NCI-H82 treated with DMSO at 0.1 percent for 48 hours (cell line): ENCODE measurements around the gene DEF6.

ENCODE experiments used
- DNase-seq: peaks from one replicate; lab custom pipeline; 2025; ENCODE audit not compliant: unreplicated experiment; lab: John Stamatoyannopoulos, UW

Gene DEF6

DNA sequence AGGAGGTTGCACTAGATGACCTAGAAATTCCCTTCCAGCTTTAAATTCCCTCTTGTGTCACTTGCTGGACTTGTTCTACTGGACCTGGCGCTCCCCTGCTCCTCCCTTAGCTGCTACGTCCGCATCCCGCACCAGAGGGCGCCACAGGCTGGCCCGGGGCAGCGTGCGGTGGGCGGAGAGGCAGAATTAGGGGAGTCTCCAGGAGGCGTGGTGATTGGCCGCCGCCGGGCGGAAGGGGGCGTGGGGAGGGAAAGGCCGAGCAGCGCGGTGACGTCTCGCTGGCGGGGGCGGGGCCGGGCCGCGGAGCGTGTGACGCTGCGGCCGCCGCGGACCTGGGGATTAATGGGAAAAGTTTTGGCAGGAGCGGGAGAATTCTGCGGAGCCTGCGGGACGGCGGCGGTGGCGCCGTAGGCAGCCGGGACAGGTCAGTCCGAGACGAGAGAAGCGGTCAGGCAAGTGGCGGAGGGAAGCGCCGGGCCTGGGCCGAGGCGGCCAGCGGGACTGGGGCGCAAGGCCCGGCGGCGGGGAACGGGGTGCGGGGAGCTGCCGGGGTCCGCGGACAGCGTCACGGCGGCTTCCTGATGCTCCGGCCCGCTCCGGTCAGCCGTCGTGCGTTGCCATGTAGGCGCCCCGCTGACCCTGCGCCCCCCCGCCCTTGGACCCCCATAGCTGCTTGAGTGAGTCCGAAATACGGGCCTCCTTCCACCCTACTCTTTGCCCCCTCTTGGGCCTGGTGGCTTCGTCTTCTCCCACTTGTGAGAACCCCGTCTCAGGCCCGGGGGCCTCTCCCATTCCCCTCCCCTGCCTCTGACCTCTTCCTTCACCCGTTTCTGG is 44.9 kb downstream of the DEF6 start, which contains the start of gene PPARD:
TSS of gene PPARD (plus strand) at position 301 of the 834 bp plus-strand sequence. CDS start 68,530 bp downstream, outside the sequence.
- DNase-seq = peak; percentile 90

DNA sequence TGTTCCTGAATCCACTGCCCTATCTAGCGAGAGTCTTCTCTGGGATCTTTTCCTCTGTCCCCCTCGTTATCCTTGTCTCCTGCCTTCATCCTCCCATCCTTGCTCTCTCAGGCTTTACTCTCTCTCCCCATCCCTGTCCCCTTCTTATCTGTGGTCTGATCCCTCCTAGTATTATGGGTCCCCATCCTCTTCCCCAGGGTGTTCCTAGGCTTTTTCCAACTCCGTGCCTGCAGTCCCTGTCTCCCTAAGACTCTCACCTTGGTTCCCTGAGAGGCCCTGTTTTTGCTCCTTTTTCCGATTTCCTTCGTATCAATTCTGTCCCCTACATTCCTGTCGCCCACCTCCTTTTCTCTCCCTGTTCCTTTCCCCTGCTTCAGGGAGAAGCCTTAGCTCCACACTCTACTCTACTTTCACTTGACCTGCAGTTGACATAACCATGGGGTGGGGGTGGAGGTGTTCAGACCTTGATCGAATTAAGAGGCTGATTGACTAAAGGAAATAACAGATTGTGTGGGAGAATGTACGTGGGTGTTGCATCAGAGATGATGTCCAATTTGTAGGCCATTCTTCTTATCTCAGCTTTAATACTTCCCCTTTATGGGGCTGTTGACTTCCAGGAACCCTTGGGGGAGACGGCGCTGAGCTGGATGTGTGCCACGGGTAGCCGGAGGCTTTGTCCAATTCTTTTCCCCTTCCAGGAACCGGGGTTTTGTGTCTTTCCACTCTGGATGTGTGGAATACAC is 45.6 kb downstream of the DEF6 start:
- peak; percentile 43 for DNase-seq

DNA sequence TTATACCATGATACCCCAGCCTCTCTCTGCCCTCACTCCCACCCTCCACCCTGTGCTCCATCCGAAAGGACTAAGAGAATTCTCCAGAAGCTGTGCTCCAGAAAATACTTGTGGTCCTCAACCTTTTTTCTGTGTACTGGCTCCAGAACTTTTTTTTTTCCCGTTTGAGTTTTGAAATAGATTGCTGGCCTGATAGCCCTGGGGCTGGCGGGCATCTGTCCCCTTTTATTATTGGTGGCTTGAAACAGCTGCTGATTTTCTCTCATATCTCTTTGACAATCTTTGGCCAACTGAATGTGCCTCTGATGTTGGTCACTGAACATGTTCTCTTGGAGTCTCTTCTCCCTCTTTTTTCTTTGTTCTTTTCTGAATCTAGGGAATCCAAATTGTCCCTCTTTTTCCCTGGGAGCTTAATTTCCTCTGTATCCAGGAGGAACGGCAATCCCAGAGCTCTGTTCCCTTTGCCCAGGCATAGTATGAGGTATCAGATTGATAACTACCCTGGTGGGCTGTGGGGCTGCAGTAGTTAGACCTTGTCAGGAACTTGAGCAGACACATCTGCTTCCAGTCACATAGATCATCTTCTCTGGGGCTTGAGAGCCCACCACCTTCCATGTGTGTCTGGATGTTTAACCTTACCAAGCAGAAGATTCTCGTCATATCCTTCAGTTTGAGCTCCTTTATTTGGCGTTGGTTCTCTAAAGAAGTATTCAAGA is 46.4 kb downstream of the DEF6 start:
- DNase-seq = no peak

DNA sequence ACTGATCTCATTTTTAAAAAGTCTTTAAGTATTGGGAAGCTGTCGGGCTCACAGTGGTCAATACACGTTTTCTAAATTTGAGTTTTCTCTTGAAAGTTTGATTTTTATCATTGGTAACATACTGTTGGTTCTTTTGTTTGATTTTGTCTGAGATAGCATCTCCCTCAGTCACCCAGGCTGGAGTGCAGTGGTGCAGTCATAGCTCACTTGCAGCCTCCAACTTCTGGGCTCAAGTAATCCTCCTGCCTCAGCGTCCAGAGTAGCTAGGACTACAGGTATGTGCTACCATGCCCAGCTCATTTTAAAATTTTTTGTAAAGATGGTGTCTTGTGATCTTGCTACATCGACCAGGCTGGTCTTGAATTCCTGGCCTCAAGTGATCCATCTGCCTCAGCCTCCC is 53.8 kb downstream of the DEF6 start:
- DNase-seq = no peak

DNA sequence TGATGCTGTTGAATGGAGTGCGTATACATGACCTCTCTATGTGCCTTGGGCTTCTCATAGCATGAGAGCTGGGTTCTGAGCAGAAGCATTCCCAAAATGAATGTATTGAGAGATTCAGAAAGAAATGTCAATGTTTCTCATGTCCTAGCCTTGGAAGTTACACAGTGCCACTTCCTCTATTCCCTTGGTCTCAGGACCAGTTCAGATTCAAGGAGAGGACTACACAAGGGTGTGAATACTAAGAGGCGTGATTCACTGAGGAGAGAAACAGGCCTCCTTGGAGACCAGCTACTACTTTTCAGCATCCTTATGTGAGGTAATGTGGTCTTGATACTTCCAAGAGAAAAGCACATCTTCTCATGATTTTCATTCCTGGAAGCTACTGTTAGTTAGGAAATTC is 55.1 kb downstream of the DEF6 start:
- no peak for DNase-seq

DNA sequence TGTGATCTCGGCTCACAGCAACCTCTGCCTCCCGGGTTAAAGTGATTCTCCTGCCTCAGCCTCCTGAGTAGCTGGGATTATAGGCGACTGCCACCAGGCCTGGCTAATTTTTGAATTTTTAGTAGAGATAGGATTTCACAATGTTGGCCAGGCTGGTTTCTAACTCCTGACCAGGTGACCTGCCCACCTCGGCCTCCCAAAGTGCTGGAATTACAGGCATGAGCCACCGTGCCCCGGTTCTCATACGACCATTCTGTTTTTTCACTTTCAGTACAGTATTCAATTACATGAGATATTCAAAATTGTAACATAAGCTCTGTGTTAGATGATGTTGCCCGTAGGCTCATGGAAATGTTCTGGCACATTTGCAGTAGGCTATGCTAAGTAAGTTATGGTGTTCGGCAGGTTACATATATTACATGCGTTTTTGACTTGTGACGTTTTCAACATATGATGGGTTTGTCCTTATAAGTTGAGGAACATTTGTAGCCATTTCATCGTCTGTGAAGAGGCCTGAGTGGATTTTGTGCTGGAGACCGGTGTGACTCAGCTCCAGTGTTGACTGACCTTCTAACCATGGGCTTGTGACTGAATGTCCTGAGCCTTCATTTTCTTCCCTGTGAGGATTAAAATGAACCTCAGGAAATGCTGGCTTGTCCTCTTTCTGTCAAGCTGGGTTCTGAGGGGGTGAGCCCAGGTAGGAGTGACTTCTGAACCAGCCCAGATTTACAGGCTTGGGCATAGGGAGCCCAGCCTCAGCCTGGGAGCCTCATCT is 56.9 kb downstream of the DEF6 start:
- no peak for DNase-seq

DNA sequence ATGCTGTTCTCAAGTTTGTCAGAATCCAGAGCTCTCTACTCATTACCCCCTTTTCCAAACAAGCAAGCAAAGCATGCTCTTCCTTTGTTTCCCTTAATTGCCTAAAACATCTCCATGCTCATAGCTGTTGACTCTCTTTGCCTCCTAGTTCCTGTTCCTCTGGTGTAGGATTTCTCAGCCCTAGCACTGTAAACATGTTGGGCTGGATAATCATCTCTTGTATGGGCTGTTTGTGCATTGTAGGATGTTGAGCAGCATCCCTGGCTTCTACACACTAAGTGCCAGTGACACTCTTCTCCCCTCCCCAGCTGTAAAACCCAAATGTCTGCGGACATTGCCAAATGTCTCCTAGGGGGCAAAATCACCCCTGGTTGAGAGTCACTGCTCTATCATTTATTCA is 58.8 kb downstream of the DEF6 start:
- DNase-seq = no peak

DNA sequence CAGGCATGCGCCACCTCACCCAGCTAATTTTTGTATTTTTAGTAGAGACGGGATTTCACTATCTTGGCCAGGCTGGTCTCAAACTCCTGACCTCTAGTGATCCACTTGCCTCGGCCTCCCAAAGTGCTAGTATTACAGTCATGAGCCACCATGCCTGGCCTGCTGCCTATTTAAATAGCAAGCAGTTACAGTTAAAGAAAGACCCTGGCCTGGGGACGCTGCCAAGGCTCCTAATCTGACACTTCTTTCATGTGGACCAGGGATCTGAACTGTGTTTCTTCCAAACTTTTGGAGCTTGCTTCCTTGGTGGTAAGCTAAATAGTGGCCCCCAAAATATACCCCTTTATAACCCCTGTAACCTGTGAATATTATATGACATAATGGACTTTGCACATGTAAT is 60.1 kb downstream of the DEF6 start:
- DNase-seq = peak; percentile 56

DNA sequence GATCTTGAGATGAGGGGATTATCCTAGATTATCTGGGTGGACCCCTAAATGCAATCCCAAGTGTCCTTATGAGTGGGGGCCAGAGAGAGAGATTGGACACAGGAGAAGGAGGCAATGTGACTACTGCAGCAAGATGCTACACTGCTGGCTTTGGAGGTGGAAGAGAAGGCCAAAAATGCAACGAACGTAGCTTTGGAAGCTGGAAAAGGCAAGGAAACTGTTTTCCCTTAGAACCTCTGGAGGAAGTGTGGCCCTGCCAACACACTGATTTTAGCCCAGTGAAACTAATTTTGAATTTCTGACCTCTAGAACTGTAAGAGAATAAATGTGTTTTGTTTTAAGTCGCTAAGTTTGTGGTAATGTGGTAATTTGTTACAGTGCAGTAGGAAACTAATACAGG is 60.5 kb downstream of the DEF6 start:
- DNase-seq = no peak

DNA sequence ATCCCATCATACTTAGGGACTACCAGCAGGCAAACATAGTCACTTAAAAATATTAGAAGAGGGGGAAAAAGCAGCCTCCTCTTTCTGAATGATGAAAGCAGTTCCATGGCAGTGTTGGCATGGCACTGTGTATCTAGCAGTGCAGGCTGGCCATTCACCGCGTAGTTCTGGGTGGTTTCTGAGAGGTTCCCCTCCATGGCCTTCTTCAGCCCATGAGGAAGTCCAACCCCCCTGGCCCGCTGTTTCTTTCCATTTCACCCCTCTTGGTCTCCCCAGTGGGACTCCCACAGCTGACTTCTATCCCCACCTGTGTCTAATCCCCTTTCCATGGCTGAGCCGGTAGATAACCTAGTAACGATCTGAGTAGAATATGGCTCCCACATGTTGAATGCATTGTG is 61.7 kb downstream of the DEF6 start:
- no peak for DNase-seq

DNA sequence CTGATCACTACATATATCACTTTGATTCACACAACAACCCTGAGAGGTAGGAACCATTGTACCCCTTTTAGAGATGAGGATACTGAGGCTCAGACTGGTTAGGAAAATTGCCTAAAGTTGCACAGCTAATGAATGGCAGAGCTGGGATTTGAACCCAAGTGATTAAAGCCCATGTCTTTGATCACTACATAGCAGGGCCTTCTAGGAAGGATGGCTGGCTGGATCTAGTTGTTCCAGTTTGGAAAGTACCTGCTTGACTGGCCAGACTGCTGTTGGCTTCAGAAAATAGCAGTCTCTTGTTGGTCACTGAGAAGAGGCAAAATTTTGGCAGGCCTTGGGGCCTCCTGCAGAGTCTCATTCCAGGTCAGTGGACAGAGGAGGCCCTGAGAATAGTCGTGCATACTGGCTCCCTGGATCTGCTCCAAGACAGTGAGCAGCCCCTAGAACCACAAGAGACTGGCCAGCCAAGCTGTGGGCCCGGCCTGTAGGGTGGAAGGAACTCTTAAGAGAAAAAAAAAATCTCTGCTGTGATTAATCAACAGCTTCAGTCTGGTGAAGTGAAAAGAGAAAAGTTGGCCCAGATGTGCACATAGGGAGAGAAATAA is 62.2 kb downstream of the DEF6 start:
- DNase-seq = no peak

DNA sequence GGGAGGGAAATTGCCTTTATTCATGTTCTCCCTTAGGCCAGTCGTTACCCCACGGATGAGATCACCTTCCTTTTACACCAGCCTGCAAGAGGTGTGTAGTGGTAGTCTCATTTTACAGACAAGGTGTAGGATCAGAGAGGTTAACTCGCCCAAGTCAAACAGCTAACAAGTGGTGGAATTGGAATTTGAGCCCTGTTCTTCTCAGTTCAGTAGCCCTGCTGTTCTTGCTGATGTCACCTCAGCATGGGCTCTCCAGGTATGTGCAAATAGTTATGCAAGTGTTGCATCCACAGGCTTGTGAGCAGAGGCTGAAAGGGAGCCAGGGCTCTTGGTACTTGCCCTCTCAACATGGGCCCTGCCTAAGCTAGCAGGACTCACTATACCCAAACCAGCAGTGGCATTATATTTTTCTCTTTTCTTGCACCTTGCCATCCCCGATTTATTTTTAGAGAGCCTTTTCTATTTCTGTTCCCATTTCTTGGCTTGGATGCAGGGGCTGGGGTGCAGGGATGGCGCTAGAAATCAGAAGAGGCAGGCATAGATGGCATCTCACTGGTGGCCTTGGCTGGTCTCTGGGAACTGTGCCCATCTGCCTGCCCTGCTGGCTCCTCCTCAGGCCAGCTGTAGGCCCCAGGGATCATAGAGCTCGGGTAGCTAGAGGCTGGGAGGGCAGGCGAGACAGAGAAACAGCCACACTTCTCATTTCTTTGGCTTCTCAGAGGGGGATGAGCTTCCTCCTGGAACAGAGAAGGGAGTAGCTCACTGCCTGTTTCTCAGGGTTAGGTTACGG is 62.9 kb downstream of the DEF6 start:
- no peak for DNase-seq

DNA sequence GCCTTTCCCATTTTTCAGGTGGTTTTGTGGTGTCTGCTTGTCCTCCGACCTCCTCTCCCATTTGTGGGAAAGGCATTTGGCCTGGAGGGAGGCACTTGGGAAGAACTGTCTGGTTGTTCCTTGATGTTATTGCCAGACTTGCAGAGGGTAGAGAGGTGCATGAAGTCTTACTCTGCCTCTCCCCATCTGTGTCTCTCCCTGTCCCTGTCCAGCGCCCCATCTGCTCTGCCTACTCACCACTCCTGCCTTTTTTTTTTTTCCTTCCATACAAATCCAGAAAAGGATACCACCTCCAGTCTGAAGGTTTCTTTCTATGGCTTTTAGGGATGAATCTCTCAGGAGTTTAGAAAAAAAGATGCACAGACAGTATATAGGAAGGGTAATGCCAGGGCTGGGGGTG is 64.6 kb downstream of the DEF6 start:
- DNase-seq = no peak

DNA sequence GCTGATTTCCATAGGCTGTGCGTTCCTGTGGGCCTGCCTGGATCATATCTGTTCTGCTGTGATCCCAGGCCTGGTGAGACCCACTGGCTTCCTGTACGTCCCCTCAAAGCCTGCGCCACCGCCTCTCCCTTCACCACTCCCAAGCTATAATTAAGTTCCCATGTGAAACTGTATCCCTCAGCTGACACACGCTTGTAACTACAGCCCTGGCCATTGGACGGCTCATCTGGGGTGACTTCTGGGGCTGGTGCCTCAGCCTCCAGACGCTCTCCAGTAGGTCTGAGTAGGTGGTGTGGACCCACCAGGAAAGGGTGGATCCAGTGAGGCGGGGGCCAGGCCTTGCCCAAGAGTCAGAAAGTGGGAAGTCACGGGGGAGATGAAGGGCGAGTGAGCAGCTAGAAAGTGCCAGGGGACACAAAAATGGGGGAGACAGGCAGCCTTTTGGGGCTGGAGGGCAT is 65.7 kb downstream of the DEF6 start:
- DNase-seq = no peak

DNA sequence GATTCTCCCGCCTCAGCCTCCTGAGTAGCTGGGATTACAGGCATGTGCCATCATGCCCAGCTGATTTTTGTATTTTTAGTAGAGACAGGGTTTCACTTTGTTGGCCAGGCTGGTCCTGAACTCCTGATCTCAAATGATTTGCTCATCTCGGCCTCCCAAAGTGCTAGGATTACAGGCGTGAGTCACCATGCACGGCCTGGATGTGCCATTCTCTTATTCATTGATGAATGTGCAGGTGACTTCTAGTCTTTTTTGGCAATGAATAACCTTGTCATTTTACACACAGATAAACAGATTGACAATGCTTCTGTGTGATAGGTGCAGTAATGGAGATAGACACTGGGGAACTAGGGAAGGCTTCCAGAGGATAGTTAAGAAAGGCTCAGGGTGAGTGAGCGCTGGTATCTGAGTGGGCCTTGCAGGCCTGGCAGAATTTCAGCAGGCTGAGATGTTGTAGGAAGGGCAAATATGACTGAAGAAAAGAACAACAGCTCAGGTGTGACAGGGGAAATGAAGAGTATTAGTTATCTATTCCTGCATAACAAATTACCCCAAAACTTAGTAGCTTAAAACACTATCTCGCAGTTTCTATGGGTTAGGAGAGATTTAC is 68.1 kb downstream of the DEF6 start:
- DNase-seq = no peak

DNA sequence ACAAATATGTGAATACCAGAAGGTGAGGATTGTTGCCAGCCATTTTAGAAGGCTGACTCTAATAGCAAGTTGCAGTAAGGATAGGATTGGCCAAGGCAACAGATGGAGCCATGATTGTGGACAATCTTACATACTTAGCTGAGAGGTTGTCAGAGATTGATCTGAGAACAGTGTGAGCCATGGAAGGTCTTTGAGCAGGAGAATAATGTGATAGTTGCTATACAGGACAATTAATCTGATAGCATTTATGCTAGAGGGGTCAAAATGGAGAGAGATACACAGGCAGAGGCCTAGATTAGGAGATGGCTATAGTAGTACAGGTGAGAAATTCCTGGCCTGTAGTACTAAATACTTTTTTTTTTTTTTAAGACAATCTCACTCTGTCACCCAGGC is 68.6 kb downstream of the DEF6 start:
- no peak for DNase-seq

DNA sequence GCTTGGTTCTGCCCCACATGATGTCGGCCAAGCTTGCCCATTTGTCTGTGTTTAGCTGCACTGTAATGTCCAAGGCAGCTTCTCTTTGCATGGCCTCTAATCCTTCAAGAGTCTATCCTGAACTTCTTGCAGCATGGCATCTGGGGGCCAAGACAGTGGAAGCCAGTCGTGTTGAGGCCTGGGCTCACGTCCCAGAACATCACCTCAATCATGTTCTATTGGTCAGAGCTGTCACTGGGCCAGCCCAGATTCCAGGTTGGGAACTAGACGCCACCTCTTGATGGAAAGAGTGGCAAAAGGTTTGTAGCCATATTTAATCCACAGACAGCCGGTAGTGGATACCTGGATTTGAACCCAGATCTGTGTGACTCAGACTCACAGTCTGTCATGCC is 70.0 kb downstream of the DEF6 start:
- DNase-seq = no peak

DNA sequence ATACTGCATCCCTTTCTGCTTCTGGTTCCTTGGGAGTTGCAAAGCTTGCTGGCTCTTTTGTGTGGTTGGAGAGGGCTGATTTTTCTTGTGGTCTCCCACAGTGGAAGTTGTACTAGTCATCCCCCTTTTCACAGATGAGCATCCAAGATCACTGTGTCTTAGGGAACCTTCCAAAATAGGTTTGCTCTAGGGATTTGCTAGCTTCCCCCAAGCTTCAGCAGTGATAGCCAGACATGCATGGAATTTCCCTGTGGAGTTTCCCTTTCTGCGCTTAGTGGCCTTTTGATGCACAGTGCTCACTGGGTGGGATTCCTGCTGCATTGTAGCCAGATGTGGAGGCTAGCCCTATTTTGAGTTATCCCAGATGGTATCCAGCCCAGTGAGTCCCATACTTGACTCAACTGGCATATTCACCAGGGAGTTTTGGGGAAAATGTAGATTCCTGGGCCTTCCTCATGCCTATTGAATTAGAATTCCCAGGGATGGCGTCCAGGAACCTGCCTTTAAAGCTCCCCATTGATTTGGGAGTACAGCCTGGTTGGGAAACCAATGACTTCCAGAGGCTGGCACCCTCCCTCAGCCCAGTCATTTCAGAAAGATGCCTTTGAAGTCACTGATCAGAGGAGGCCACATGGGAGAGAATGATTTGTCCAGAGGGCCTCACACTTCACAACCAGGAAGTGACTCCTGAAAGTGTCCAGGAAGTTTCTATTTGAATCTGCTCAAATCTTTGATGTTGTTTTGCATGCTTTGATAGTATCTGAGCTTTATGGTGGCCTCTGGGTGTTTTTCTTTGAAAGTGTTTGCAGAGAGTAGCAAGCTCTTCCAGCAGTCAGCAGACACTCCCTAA is 70.6 kb downstream of the DEF6 start:
- DNase-seq = no peak
